Fibroblast of upper back skin (primary cell): Measurements from ENCODE around the gene TOX4.
"Not testable (repeated sequence)": the region's sequence is repeated elsewhere in the genome, so short reads cannot be mapped to it uniquely, and the experiment has no call there.

Source experiments
- DNase-seq: peaks from one replicate; pipeline ENCODE4 v3.0.0-alpha.2; 2013

TOX4 gene

GRCh38 chr14:21476925-21477681, at the start of gene TOX4, which contains the start of gene RAB2B:
TSS of gene TOX4 (plus strand) at chr14:21477195. CDS start at chr14:21477279, 84 bp downstream.
TSS of gene RAB2B (minus strand) at chr14:21476959. CDS start at chr14:21476872, 87 bp downstream.
- peak; percentile 98 for DNase-seq

DNA sequence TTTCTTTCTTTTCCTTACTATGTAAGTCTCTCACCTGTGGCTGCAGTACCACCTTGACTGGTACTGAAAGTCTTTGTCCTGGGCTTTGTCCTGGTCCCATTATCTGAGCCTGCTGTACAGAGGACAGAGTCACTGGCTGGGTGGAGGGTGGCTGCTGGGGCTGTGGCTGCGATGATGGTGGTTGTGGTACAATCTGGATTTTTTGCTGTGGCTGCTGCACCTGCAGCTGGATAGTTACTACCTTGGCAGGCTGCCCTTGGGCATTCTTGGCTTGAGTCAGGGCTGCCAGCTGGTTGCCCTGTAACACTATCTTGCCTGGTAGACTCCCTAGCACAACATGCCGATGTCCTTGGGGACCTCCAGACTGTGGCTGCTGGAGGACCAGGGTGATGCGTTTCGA, 48.1 kb upstream of the TOX4 start:
- no peak for DNase-seq

DNA sequence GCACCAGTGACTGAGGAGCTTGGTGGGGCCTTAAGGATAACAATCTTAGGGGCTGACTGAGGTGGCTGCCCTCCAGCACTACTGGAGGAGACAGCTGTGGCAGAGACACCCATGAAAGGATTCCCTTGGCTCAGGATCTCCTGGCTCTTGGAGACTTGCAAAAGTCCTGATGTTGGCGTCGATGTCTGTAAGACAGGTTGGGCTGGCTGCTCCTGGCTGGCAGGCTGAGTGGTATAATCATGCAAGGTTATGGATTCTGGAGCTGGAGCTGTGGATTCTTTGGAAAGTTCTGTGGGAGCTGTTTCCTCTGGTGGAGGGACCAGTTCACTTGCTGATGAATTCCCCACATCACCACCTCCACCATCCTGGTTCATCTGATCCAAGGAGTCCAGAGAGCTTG, 45.9 kb upstream of the TOX4 start:
- no peak for DNase-seq

GRCh38 chr14:21436567-21437062, 40.4 kb upstream of the TOX4 start:
- DNase-seq: no peak

GRCh38 chr14:21437063-21437901, 39.7 kb upstream of the TOX4 start:
- DNase-seq: peak; percentile 99

GRCh38 chr14:21440859-21441258, 36.1 kb upstream of the TOX4 start:
- no peak for DNase-seq

GRCh38 chr14:21442657-21443056, 34.3 kb upstream of the TOX4 start:
- not testable (repeated sequence) for DNase-seq

DNA sequence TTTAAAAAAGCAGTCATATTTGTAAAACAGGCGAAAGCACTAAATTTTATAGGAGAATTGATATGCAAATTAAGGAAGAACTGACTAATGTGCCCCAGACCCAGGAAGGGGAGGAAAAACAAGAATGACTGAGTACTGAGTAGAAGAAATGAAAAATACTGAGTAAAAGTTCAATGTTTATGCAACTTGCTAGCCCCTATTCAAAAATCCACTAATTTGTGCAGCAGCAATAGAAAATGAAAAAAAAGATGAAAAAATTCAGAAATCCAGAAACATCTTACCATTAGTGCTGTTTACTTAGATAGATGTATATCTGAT, 27.1 kb upstream of the TOX4 start:
- no peak for DNase-seq

DNA sequence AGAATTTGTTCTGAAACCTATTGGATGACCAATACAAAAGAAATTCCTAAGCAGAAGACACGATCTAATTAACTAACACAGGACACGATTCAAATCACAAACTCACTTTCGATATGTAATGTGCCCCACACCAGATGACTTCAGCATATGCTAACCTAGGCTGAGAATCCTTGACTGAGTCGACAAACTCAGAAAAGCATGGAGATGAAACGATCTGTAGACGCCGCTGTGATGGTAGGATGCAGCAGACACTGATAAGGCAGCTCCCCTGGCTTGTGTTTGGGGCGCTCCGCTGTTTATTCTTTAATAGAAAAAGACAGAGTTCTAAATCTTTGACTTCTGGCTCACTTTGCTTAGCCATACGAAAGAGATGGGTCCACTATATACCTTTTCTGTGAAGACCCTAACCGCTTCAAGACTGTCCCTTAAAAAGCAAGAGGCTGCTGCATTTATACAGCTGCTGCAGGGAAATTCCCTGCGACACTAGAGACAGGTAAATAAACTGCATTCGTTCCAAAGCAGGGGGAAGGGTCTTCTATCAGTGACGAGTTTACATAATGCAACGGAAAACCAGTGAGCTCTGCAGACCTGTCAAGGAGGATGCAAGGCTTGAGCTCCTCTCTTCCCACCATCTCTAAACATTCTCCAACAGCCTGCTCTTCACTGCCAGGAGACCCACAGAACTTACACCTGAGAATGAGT, 22.0 kb upstream of the TOX4 start:
- DNase-seq: no peak

DNA sequence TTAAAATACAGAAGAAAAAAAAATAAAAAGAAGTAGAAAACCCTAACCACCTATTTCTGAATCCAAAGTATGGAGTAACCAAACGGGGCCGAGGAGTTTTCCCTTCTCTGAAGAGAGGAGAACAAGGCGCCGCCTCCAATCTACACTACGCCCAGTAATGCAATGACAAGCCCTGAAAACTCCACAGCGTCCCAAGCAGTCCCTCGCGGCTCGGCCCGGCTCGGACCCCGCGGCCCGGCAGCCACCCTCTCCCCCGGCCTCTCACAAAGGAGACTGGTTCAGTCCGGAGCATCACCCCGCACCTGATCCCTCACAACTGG, 21.4 kb upstream of the TOX4 start:
- no peak for DNase-seq

DNA sequence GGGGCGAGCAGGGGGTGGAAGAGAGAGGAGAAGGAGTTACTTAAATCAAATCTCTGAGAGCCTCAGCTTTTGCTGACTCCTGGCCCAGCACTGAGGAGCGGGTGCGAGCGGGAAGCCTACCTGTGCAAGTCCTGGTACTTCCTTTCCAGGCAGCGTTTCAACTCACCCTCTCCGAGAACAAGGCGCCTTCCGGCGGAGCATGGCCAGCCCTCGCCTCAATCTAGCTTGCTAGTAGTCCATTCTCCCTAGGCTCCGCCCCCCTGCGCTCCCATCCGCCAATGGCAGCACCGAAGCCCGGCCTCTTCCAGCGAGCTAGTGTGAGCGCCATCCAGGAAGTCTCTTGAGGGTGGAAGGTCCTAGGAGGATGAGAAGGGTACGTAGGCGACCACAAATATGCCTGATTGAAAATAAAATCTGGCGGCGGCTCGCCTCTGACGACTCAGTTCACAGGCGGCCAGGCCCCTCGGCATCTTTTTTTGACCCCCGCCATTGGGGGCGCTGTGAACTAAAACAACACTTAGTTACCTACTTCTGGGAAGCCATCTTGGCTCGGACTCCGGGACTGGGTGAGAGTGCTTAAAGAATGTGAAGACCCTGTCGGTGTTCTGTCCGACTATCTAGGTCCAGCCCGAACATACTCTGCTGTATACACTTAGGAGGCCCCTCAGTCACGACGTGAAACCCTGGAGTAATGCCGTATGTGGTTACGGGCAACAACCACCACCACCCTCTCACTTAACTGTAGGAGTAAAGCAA, 20.9 kb upstream of the TOX4 start, which contains the start of gene CHD8:
Gene CHD8, minus strand, starts transcription at position 212 of the 756 bp plus-strand sequence. CDS start 24,480 bp downstream, outside the sequence.
- peak; percentile 100 for DNase-seq

GRCh38 chr14:21467616-21468015, 9.4 kb upstream of the TOX4 start:
- DNase-seq: peak; percentile 96

DNA sequence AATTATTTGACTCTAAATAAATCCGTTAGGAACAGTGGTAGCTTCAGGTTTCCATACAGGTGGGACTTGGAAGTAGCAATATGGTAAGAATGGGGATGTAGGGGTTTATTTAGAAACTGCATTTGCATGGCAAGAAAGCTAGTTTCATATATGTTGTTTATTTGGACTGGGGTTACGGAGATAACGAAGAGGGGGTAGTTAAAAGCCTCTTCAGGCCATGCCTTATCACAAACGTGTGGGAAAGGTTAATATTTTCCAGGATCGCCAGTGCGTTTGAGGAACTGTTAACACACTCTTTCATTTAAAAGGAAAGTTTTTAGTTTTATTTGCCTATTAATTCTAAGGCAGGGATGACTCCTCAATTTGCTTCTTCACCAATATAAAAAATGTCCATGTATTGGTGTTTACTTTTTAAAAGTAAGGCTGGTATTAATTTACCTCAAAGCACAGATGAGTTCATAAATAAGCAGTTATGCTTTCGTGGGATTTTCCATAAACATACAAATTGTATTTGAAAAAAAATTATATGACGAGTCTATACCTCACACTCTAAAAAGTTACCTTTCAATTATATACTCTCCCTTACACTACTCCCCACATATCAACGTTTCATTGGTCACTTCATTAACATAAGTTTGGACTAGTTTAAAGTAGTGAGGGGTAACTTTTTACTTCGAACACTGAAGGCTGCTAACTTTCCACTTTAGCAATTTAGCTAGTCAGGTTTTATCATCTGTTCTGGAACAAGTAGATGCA, 1.1 kb upstream of the TOX4 start:
- DNase-seq: no peak

DNA sequence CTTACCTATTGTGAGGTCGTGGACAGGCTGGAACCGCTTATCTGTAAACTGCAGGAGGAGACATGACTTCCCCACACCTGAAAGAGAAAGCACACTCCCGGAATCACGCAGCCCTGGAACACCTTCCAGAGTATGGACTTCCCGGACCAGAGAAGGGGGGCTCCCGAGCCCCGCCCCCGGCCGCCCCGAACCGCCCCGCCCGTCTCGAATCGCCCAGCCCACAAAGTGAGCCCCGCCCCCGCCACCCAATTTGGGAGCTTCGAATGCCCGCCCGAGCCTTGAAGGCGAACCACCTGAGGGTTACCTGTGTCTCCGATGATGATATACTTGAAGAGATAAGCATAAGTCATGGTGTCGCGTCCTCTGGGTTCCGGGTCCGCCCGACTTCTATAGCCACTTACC, 471 bp upstream of the TOX4 start:
- no peak for DNase-seq

DNA sequence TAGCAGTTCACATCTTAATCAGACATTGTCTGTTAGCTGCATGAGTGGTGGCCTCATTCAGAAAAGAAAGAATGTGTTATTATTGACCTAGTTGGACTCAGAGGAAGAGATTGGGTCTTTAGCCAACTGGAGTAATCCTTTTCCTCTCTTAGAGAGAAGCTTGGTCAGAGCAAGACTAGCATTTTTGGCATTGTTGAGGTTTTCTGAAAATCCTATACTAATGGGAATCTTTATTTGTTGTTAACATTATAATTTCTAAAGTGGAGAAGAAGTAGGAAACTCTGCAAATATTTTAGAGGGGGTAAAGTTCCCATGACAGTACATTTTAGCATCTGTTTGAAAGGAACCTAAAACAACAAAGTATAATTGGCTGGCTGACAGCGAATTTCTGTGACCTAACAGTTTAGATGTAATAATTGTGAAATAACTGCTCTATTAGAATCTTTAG, 9.7 kb downstream of the TOX4 start:
- DNase-seq: peak; percentile 78

DNA sequence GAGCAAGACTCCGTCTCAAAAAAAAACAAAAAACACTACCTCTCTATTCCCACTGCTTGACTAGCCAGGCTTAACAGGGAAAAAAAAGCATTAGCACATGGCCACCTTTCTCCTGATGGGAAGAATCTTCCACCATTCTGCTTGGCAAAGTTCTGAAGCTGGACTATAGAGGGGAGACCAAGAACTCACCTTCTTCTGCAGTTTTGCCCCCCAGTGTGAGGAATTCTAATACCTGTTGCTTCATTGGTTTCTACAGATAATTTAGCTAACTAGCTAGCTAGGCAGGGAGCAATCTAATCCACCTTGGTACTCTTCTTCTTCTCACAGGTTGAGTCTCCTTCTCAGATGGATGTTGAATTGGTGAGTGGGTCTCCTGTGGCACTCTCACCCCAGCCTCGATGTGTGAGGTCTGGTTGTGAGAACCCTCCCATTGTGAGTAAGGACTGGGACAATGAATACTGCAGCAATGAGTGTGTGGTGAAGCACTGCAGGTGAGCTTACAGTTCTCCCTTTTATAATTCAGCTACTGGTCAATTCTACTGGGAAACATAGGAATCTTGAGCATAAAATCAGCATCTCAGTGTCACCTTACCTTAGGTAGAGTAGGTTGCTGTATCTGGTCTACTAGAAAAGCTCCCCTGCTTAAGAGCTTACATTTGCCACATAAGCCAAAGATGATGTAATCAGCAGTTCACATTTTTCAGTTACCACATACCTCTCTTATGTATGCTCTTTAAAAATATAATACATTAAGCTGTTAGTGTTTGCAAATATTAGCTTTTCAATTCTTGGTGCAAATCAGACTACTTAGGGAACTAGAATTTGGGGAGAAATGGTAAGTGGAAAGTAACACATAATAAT, 18.1 kb downstream of the TOX4 start:
- peak; percentile 52 for DNase-seq

- no peak for DNase-seq
These were observed 19.5 kb downstream of the TOX4 start for GRCh38 chr14:21496453-21496852.

GRCh38 chr14:21498540-21499526, 21.8 kb downstream of the TOX4 start:
- peak; percentile 46 for DNase-seq

DNA sequence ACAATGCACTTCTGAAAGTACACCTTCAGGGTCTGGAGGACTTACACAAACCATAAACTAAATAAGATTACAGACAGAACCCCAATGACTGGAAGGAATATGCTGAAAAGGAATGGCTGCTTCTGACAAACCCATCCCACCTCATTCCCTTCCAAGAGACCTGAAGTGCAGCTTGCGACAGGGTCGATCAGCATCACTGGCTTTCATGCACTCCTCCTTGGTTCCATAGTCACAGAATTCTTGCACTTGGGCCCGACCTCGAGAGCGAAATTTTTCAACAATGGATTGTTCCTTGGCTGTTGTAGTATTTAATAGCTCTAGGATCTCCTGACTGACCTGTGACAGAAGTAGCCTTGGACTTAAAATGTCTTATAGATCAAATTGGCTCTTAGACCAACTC, 24.6 kb downstream of the TOX4 start:
- no peak for DNase-seq
